ENCODE results near the gene KLHDC7B.

- TF ChIP-seq POLR2A (IDR thresholded peaks at IDR 0.05; ENCODE audit: low read depth, low read length) (no peak), TAF1 (IDR thresholded peaks at IDR 0.05; ENCODE audit: low read depth, low read length) (no peak), PAX5 (IDR thresholded peaks at IDR 0.05; ENCODE audit: insufficient read depth, low read length, severe bottlenecking) (no peak), POLR2AphosphoS5 (IDR thresholded peaks at IDR 0.05; ENCODE audit: low read depth, low read length) (no peak), SPI1 (IDR thresholded peaks at IDR 0.05; ENCODE audit: low read depth, low read length) (no peak)
These were observed 33.1 kb downstream of the KLHDC7B start for GRCh38 chr22:50578776-50579310.
